NB4 (cell line): ENCODE measurements around the gene ASAP2.

Experiments
- DNase-seq: peaks from one replicate; pipeline ENCODE4 v3.0.0; 2010; ENCODE audit warnings: low read depth
- H3K4me3 ChIP-seq: one replicate; pipeline ENCODE4 v1.5.1; 2011; ENCODE audit warnings: mild to moderate bottlenecking, low read depth, low read length, moderate library complexity
- MYC ChIP-seq: IDR thresholded peaks from 2 replicates; pipeline ENCODE4 v1.6.1; 2011; ENCODE audit warnings: low read depth, low read length
- POLR2A ChIP-seq: IDR thresholded peaks from 2 replicates; pipeline ENCODE4 v1.6.1; 2011; ENCODE audit warnings: mild to moderate bottlenecking; ENCODE audit not compliant: insufficient read length; ENCODE audit errors: extremely low read depth
- TF ChIP-seq, protein P1 (sequence below): IDR thresholded peaks from 2 replicates; pipeline ENCODE4 v1.6.1; 2011; ENCODE audit warnings: low read depth, low read length
- TF ChIP-seq, protein P2 (sequence below): IDR thresholded peaks from one replicate; pipeline ENCODE4 v1.5.1; 2012; ENCODE audit warnings: low read depth, low read length

ASAP2 gene

DNA sequence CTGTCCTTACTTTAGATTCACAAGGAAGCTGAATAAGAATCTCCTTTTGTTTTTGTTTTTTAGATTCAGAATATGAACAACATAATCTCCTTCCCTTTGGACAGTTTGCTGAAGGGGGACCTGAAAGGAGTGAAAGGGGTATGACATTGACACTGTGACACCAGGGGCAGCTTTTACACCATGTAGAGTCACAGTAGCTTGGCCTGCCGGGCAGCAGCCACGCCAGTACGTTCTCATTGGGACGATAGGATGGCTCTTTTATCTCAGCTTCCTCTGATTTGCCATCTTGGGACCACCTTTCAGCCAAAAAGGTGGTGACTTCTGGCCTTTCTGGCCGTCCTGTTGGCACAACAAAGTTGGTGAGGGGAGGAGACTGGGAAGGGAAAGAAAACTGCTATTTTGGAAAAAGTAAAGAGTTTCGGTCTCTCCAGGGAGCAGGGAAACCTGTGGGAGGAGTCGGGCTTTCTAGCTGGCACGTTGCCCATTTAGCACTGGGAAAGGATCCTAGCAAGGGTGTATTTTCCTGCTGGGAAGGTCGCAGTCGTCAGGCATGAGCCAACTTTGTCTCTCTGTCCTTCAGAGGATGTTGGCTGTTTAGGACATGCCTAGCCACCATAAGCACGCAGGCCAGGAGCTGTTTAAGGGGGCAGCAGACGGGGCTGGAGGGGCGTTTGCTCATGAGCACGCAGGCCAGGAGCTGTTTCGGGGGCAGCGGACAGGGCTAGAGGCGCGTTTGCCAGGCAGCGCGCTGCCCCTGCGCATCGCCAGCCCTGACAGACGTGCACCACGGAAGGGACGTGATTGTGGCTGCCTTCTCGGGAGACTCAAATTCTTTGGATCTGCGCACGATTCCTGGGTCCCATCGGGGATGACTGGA is 112.1 kb downstream of the ASAP2 start:
- no peak for DNase-seq
- H3K4me3 ChIP-seq = no peak overlapping the region
- TF ChIP-seq POLR2A = no peak
- TF ChIP-seq, protein P1, sequence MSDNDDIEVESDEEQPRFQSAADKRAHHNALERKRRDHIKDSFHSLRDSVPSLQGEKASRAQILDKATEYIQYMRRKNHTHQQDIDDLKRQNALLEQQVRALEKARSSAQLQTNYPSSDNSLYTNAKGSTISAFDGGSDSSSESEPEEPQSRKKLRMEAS = no peak
- TF ChIP-seq MYC = no peak
- TF ChIP-seq, protein P2, sequence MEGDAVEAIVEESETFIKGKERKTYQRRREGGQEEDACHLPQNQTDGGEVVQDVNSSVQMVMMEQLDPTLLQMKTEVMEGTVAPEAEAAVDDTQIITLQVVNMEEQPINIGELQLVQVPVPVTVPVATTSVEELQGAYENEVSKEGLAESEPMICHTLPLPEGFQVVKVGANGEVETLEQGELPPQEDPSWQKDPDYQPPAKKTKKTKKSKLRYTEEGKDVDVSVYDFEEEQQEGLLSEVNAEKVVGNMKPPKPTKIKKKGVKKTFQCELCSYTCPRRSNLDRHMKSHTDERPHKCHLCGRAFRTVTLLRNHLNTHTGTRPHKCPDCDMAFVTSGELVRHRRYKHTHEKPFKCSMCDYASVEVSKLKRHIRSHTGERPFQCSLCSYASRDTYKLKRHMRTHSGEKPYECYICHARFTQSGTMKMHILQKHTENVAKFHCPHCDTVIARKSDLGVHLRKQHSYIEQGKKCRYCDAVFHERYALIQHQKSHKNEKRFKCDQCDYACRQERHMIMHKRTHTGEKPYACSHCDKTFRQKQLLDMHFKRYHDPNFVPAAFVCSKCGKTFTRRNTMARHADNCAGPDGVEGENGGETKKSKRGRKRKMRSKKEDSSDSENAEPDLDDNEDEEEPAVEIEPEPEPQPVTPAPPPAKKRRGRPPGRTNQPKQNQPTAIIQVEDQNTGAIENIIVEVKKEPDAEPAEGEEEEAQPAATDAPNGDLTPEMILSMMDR = no peak

DNA sequence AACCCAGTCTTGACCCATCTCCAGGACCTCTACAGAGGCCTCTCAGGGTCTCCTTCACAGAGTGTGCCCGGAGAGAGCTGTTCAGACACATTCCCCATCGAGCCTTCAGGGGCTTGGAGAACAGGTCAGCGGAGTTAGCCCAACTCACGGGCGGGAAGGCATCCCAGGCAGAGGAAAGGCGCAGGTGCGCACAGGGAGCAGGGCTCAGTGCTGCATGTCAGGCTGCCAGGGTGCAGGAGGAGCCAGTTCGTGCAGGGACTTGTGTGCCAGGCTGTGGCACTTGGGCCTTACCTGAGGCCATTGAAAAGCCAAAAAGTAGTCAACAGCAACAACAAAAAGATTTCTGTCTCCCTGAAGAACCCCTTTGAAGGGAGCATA is 112.7 kb downstream of the ASAP2 start:
- no peak for DNase-seq
- TF ChIP-seq POLR2A = no peak
- TF ChIP-seq, protein P2 = no peak
- TF ChIP-seq, protein P1 = no peak
- no peak for TF ChIP-seq MYC

DNA sequence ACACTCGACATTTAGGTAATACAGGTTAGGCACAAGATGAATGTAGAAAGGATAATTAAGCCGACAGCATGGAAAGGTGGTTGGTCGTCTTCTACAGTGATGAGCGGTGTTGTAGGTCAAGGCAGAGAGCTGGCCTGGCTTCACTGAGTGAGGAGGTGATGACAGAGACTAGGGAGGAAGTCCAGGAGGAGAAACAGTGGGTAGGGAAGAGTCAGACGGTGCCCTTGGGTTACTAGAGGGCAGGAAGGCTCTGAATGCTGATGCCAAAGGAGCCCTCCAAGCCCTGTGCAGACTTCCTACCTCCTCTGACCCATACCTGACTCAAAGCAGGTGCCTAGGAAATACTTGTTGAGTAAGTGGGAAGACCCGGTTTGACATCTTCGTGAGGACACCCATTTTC is 116.0 kb downstream of the ASAP2 start:
- H3K4me3 ChIP-seq = no peak overlapping the region
- no peak for DNase-seq
- no peak for TF ChIP-seq POLR2A
- no peak for TF ChIP-seq MYC

More for the DNA sequence above, 112.7 kb downstream of the ASAP2 start:
- no peak overlapping the region for H3K4me3 ChIP-seq

DNA sequence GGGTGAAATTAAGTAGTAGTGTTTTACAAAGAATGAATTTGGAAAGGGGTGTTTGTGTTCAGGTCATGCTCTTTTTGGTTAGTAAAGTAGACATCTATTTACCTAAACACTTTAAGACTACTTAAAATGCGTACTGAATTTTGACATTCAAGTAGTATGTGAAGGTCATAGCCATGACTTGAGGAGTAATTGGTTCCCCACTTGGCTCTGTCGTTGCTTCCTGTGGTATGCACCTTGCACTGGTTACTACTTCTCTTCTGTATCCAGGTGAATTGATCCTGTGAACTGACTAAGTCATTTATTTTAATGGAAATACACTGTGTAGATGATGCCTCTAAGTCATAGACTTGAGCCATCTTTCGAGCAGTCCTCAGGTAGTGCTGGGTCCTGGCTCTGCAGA is 118.8 kb downstream of the ASAP2 start:
- H3K4me3 ChIP-seq = no peak overlapping the region
- no peak for TF ChIP-seq MYC
- TF ChIP-seq, protein P1 = no peak
- TF ChIP-seq, protein P2 = no peak
- TF ChIP-seq POLR2A = no peak
- no peak for DNase-seq

DNA sequence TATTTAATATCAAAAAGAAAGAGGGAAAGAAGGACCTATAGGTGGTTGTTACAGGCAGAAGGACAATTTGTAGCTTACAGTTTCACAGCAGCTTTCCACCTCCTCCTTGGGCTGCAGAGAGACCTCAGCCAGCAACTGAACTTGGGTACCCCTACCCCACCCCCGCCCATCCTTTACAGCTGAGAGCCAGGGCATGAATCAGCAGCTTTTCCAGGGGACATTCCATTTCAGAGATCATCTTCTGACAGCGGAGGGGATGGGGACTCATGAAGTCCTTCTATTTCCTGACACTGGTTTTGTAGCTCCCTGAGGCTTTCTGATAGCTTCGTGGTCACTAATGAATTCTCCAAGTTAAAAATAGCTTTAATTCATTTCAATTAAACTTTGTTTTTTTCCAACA is 120.4 kb downstream of the ASAP2 start:
- DNase-seq = no peak
- TF ChIP-seq MYC (no peak), POLR2A (no peak)
- TF ChIP-seq, protein P2 = no peak
- TF ChIP-seq, protein P1 = no peak
- H3K4me3 ChIP-seq = no peak overlapping the region

DNA sequence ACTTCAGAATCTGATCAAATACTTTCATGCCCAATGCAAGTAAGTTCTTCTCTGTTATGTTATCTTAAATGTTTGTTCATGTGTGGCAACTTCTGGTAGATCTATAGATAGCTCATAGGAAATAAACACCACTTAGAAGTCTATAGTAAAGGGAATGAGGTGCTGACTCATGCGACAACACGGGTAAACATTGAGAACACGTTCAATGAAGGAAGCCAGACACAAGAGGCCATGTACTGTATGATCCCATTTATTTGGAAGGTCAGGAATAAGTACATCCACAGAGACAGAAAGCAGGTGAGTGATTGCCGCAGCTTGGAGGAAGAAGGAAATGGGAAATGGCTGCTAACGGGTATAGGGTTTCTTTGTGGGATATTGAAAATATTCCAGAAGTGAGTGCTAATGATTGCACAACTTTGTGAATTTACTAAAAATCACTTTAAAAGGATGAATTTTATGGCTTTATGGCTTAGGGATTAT is 121.3 kb downstream of the ASAP2 start:
- no peak overlapping the region for H3K4me3 ChIP-seq
- no peak for DNase-seq
- no peak for TF ChIP-seq MYC
- TF ChIP-seq POLR2A = no peak
- TF ChIP-seq, protein P1 = no peak
- TF ChIP-seq, protein P2 = no peak
